ENCODE measurements around the gene MED27. TPM values are rescaled to one million over a fixed set of nuclear protein-coding genes. Genes with fewer than 3 reads are reported as not detected.

Gene MED27
- total and polyA plus RNA-seq, 9 of the 15 experiments (the other 6 are each of a cell fraction or from before 2014, with no cell fraction given) = 24.4 to 91.0 (median 36.1) TPM

DNA sequence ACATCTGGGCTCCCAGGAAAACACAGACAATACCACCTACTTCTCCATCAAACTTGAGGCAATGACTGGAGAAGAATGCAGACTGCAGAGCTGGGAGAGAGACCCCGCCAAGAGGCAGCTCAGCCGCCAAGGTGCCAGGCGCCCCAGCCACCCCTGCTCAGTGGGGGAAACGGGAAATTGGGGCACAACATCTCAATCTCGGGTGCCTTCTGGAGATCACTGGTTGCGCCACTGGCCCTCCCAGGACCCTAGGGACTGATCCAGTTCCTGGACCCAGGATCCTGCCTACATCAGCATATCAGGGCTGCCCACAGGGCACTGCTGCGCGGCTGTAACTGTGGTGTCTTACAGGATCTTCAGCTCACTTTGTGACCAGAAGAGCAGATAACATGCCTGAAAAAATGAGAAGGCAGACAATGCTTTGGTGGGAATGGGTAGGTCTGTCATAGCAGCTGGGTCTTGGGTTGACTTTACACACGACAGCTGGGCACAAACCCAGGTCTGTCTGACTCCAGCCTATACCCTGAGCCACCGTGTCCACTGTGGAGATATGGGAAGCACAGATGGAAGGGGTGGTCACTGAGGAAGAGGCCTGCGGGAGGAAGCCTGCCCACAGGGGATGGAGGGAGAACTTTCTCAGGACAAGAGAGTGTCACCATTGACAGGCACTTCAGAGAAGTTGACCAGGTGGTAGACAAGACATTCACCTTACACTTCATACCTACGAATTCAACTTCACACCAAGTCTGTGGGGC is 204.6 kb downstream of the MED27 start:
- no peaks in the 10 kb centered on the region for H3K27me3 ChIP-seq (ENCODE audit: control insufficient read depth in 2 of 2, insufficient read depth in 2 of 2, low read length in 2 of 2)
- H3K79me2 ChIP-seq (ENCODE audit: control insufficient read depth, insufficient read depth, low read length) = no peaks in the 10 kb centered on the region
- ChIA-PET CTCF (ENCODE audit: low intra/inter-chr PET ratio) (no interaction called here), POLR2A (interaction anchor here (0.8 to 1.5 kb wide), 3 partner anchors 11 to 14 kb away, joined by 3 to 4 read pairs (median 3); no protein-coding TSS in a partner anchor)
- ATAC-seq (no peak), DNase-seq (ENCODE audit: extremely low read depth in 1 of 4, low spot score in 3 of 4) (no peak), FAIRE-seq (no peak)
- peaks cover 3% of the 10 kb centered on the region; the same call in 1 of the 2 replicates for H4K20me1 ChIP-seq (replicated peaks; ENCODE audit: control insufficient read depth, insufficient read depth, low read length)
- WGBS (ENCODE audit: insufficient coverage, low coverage, missing lambda C conversion rate) = 62% methylated on average over 11 of the region's 12 CpGs
- no peak overlapping the region; a peak in 1 of 4 replicates for H3K9ac ChIP-seq (ENCODE audit: insufficient read depth in 1 of 2, low read depth in 2 of 2, low read length in 2 of 2)
- H3K9me3 ChIP-seq (replicated peaks; ENCODE audit: control insufficient read depth, insufficient read depth, low read depth, low read length) = no peaks in the 10 kb centered on the region
- peaks cover 0 to 4% of the 10 kb centered on the region in 2 experiments; a peak in 1 of 5 replicates for H3K4me1 ChIP-seq (replicated peaks in 1 of 2; ENCODE audit: control insufficient read depth in 2 of 2, insufficient read depth in 2 of 2, low read length in 2 of 2)
- H3K36me3 ChIP-seq (ENCODE audit: control insufficient read depth, insufficient read depth, low read length) = no peaks in the 10 kb centered on the region
- intact Hi-C loops (cut with micrococcal nuclease) (no loop called here), in situ Hi-C loops (cut with MboI) (no loop called here)
- H3K4me3 ChIP-seq = no peak overlapping the region
- BruUV-seq (replicated peaks) = no TSS peak
- H3K4me2 ChIP-seq (ENCODE audit: insufficient read depth, low read length) = no peak overlapping the region
- no peaks in the 10 kb centered on the region for H3K9me1 ChIP-seq (ENCODE audit: control insufficient read depth, insufficient read depth, low read length)
- H2AFZ ChIP-seq (ENCODE audit: low read depth, low read length) = no peak overlapping the region
- H3K27ac ChIP-seq (ENCODE audit: extremely low read depth, low read depth, low read length) = no peak overlapping the region
- TF ChIP-seq ZNF12 (CRISPR knock-in tag; IDR thresholded peaks at IDR 0.05) (no peak), ZNF175 (CRISPR knock-in tag; IDR thresholded peaks at IDR 0.05; ENCODE audit: low read depth) (no peak), ZNF133 (CRISPR knock-in tag; IDR thresholded peaks at IDR 0.05) (no peak), HOMEZ (CRISPR knock-in tag; IDR thresholded peaks at IDR 0.05) (no peak), GABPB1 (CRISPR knock-in tag; IDR thresholded peaks at IDR 0.05) (no peak), PTBP1 (IDR thresholded peaks at IDR 0.05; ENCODE audit: low read depth, low read length) (no peak), CEBPB (tag; IDR thresholded peaks at IDR 0.05) (no peak), ZNF395 (CRISPR knock-in tag; IDR thresholded peaks at IDR 0.05) (no peak), NFATC3 (IDR thresholded peaks at IDR 0.05) (no peak), U2AF2 (optimal IDR thresholded peaks at IDR 0.05; ENCODE audit: low read depth, low read length) (no peak), ZBTB11 (CRISPR knock-in tag; IDR thresholded peaks at IDR 0.05) (no peak)
- TF ChIP-seq, protein P1, sequence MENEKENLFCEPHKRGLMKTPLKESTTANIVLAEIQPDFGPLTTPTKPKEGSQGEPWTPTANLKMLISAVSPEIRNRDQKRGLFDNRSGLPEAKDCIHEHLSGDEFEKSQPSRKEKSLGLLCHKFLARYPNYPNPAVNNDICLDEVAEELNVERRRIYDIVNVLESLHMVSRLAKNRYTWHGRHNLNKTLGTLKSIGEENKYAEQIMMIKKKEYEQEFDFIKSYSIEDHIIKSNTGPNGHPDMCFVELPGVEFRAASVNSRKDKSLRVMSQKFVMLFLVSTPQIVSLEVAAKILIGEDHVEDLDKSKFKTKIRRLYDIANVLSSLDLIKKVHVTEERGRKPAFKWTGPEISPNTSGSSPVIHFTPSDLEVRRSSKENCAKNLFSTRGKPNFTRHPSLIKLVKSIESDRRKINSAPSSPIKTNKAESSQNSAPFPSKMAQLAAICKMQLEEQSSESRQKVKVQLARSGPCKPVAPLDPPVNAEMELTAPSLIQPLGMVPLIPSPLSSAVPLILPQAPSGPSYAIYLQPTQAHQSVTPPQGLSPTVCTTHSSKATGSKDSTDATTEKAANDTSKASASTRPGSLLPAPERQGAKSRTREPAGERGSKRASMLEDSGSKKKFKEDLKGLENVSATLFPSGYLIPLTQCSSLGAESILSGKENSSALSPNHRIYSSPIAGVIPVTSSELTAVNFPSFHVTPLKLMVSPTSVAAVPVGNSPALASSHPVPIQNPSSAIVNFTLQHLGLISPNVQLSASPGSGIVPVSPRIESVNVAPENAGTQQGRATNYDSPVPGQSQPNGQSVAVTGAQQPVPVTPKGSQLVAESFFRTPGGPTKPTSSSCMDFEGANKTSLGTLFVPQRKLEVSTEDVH (IDR thresholded peaks at IDR 0.05; ENCODE audit: low read depth, partially characterized antibody) = no peak

Measured in K562 (cell line).